K562 (cell line): Measurements from ENCODE around the gene ST6GALNAC6. TPM values are rescaled to one million over a fixed set of nuclear protein-coding genes. Genes with fewer than 3 reads are reported as not detected.

Experiments
- ATAC-seq: fragments of 200-7000 bp; cut with Tn5 transposase; 3 replicates; pipeline ENCODE4 v1.9.1; 2020; ENCODE audit warnings: moderate library complexity
- BruUV-seq: library from RNA; stranded (reverse); fragments of 400-500 nt; replicated peaks from 2 replicates; lab custom pipeline; 2021; lab: Mats Ljungman, UMichigan
- CTCF ChIA-PET: fragments of 300-600 bp; formaldehyde crosslinking; extraction: SDS; loops from one replicate; lab custom pipeline; 2021; ENCODE audit warnings: low intra/inter-chr PET ratio; lab: Yijun Ruan, JAX
- POLR2A ChIA-PET: fragments of 300-600, 350-650 bp; sonication (Branson Sonifier 250); formaldehyde crosslinking; extraction: SDS; loops from one replicate; lab custom pipeline; 2021; ENCODE audit warnings: antibody characterized with exemption, inconsistent platforms; lab: Yijun Ruan, JAX
- DNase-seq, 4 experiments: peaks; one replicate each; pipeline versions ENCODE4 v3.0.0 to v3.0.0-alpha.2; 2011 to 2018; ENCODE audit warnings: low spot score in 3 of 4, mixed read lengths in 3 of 4; ENCODE audit errors: extremely low read depth in 1 of 4
- FAIRE-seq: peaks from 2 replicates; lab custom pipeline; 2011; peaks lifted over from hg19 to GRCh38; lab: Jason Lieb, UNC
- H2AFZ ChIP-seq: 2 replicates; pipeline ENCODE4 v1.6.0; 2011; ENCODE audit warnings: low read depth, low read length, control low read depth, inconsistent platforms
- H3K27ac ChIP-seq: fragments of 200-600 bp; 3 replicates; pipeline ENCODE4 v1.8.0; 2011; ENCODE audit warnings: low read depth, mild to moderate bottlenecking, control low read depth, inconsistent platforms, low read length, moderate library complexity, mixed read lengths; ENCODE audit errors: extremely low read depth
- H3K27me3 ChIP-seq, 2 experiments: fragments of 300-600 bp in 1 of 2; 2 replicates in 1 of 2; 3 replicates in 1 of 2; pipeline versions ENCODE4 v1.6.0 to v1.8.0; 2011; ENCODE audit warnings: inconsistent platforms in 2 of 2, low read length in 2 of 2, mild to moderate bottlenecking in 1 of 2, mixed read lengths in 1 of 2, moderate library complexity in 1 of 2; ENCODE audit not compliant: control insufficient read depth in 2 of 2, insufficient read depth in 2 of 2
- H3K36me3 ChIP-seq: fragments of 300-600 bp; 3 replicates; pipeline ENCODE4 v1.8.0; 2011; ENCODE audit warnings: mild to moderate bottlenecking, low read length, inconsistent platforms; ENCODE audit not compliant: control insufficient read depth, insufficient read depth
- H3K4me1 ChIP-seq, 2 experiments: fragments of 200-600 bp in 1 of 2; replicated peaks in 1 of 2; 2 replicates in 1 of 2; 3 replicates in 1 of 2; pipeline versions ENCODE4 v1.5.1 to v1.8.0; 2011; ENCODE audit warnings: inconsistent platforms in 2 of 2, low read length in 2 of 2, mild to moderate bottlenecking in 1 of 2, mixed read lengths in 1 of 2, moderate library complexity in 1 of 2; ENCODE audit not compliant: control insufficient read depth in 2 of 2, insufficient read depth in 2 of 2
- H3K4me2 ChIP-seq: 2 replicates; pipeline ENCODE4 v1.6.1; 2011; ENCODE audit warnings: low read length, control low read depth, inconsistent platforms, mixed read lengths; ENCODE audit not compliant: insufficient read depth
- H3K4me3 ChIP-seq: fragments of 200-600 bp; sonication (generic), shearing (Covaris generic); 2 replicates; pipeline ENCODE4 v1.5.1; 2016; ENCODE audit warnings: control low read depth, inconsistent platforms
- H3K79me2 ChIP-seq: fragments of 200-600 bp; 3 replicates; pipeline ENCODE4 v1.8.0; 2011; ENCODE audit warnings: low read length, inconsistent platforms; ENCODE audit not compliant: control insufficient read depth, insufficient read depth
- H3K9ac ChIP-seq, 2 experiments: 2 replicates each; pipeline versions ENCODE4 v1.6.0 to v1.6.1; 2011; ENCODE audit warnings: low read depth in 2 of 2, low read length in 2 of 2, control low read depth in 1 of 2, inconsistent platforms in 1 of 2, mild to moderate bottlenecking in 1 of 2, mixed read lengths in 1 of 2; ENCODE audit not compliant: insufficient read depth in 1 of 2
- H3K9me1 ChIP-seq: one replicate; pipeline ENCODE4 v1.6.0; 2011; ENCODE audit warnings: inconsistent platforms, mild to moderate bottlenecking, low read length, moderate library complexity; ENCODE audit not compliant: control insufficient read depth, insufficient read depth
- H3K9me3 ChIP-seq: replicated peaks from 2 replicates; pipeline ENCODE4 v1.5.1; 2011; ENCODE audit warnings: low read depth, low read length, inconsistent platforms; ENCODE audit not compliant: control insufficient read depth, insufficient read depth
- H4K20me1 ChIP-seq: replicated peaks from 2 replicates; pipeline ENCODE4 v1.6.1; 2011; ENCODE audit warnings: low read length, inconsistent platforms, mixed read lengths; ENCODE audit not compliant: control insufficient read depth, insufficient read depth
- FOS ChIP-seq: IDR thresholded peaks from 3 replicates; pipeline ENCODE4 v1.6.1; 2011; ENCODE audit not compliant: insufficient read length; ENCODE audit errors: extremely low read depth
- HDAC2 ChIP-seq: fragments of 450-650 bp; IDR thresholded peaks from 2 replicates; pipeline ENCODE4 v1.6.1; 2016; ENCODE audit warnings: mild to moderate bottlenecking
- NFIC ChIP-seq: fragments of 450-650 bp; IDR thresholded peaks from 2 replicates; pipeline ENCODE4 v1.6.1; 2017; ENCODE audit warnings: mild to moderate bottlenecking, inconsistent platforms
- NFYB ChIP-seq: IDR thresholded peaks from 2 replicates; pipeline ENCODE4 v1.6.1; 2011; ENCODE audit warnings: mild to moderate bottlenecking, moderate library complexity; ENCODE audit not compliant: insufficient read length; ENCODE audit errors: extremely low read depth
- RBM25 ChIP-seq: fragments of 200-400 bp; formaldehyde crosslinking; IDR thresholded peaks from 2 replicates; pipeline ENCODE4 v1.6.1; 2018; ENCODE audit warnings: low read length, low read depth, moderate library complexity; ENCODE audit not compliant: severe bottlenecking
- SMAD4 ChIP-seq: fragments of 250-450 bp; sonication (Bioruptor Pico); conservative IDR thresholded peaks from 2 replicates; pipeline ENCODE4 v1.8.0; 2021; ENCODE audit warnings: inconsistent platforms, mild to moderate bottlenecking, moderate library complexity
- whole genome bisulfite sequencing: fragments of 100-300 bp; shearing (Covaris generic); methylation state at CpG from one replicate; pipeline ENCODE4 v1.1.6; 2016; ENCODE audit warnings: low coverage, mixed read lengths; ENCODE audit not compliant: insufficient coverage; ENCODE audit errors: missing lambda C conversion rate; 5-methylcytosine and 5-hydroxymethylcytosine counted together
- in situ Hi-C: fragments of 300-500 bp; cut with MboI; formaldehyde crosslinking; loops from 4 replicates; pipeline ENCODE4 v1.15.0; 2018; ENCODE audit warnings: inconsistent platforms, mixed read lengths
- intact Hi-C: fragments of 100-400 bp; cut with micrococcal nuclease; formaldehyde crosslinking; loops from 2 replicates; pipeline ENCODE4 v1.14.2; 2022
- polyA plus RNA-seq, 8 experiments: library from polyadenylated mRNA; depleted of rRNA in 4 of 8; stranded (reverse) in 5 of 8; unstranded in 3 of 8; fragments of >200 nt; fragmentation: Nextera tagmentation in 2 of 8; fragmentation: Illumina TruSeq in 1 of 8; extraction: Ambion mirVana in 2 of 8; extraction: Trizol in 1 of 8; gene quantifications; 2 replicates each; pipeline versions ENCODE4 v1.2.1 to v1.2.3, GENCODE V29; 2011 to 2014; ENCODE audit warnings: inconsistent platforms in 1 of 8, missing spikeins in 1 of 8
- total RNA-seq, 7 experiments: library from RNA; depleted of rRNA in 6 of 7; stranded (reverse); fragments of >200 nt in 6 of 7; fragmentation: Illumina TruSeq in 2 of 7; extraction: Trizol in 2 of 7; gene quantifications; 2 replicates each; pipeline versions ENCODE4 v1.2.1 to v1.2.3, GENCODE V29; 2011 to 2021; ENCODE audit warnings: low replicate concordance in 1 of 7

ST6GALNAC6 gene
- total and polyA plus RNA-seq, 9 of the 15 experiments (the other 6 are each of a cell fraction or from before 2014, with no cell fraction given): 0.13 to 23.0 (median 14.5) TPM

GRCh38 chr9:127923046-127923445, 23.6 kb upstream of the ST6GALNAC6 start:
- Histone ChIP-seq H3K4me2 (no peak overlapping the region), H2AFZ (no peak overlapping the region), H3K27me3 (no peaks in the 10 kb centered on the region), H4K20me1 (no peaks in the 10 kb centered on the region), H3K4me3 (no peak overlapping the region), H3K9me1 (no peaks in the 10 kb centered on the region), H3K36me3 (no peaks in the 10 kb centered on the region), H3K9ac (no peak overlapping the region), H3K79me2 (no peaks in the 10 kb centered on the region), H3K4me1 (peaks cover 28 to 47% of the 10 kb centered on the region in 2 experiments), H3K27ac (no peak overlapping the region), H3K9me3 (no peaks in the 10 kb centered on the region)
- FAIRE-seq (no peak), DNase-seq (peak in 3 of 4 experiments; percentile 73 to 81 (median 80)), ATAC-seq (no peak)
- WGBS: 19% methylated on average over 6 of the region's 6 CpGs
- in situ Hi-C loops (loop anchor here (10.0 to 25.0 kb wide), 2 partner anchors 708 to 986 kb away; no protein-coding TSS in a partner anchor), intact Hi-C loops (loop anchor here (5.0 kb wide), 1 partner anchor 331 kb away; no protein-coding TSS in a partner anchor)
- POLR2A ChIA-PET: interaction anchor here (0.6 to 0.9 kb wide), 2 partner anchors 82 to 147 kb away, joined by 3 to 4 read pairs; no protein-coding TSS in a partner anchor
- BruUV-seq: no TSS peak
- TF ChIP-seq NFIC (peak; percentile 47), RBM25 (peak; percentile 8), SMAD4 (CRISPR knock-in tag) (no peak), FOS (peak; percentile 49), NFYB (peak; percentile 84), HDAC2 (no peak)
- CTCF ChIA-PET: interaction anchor here (4.3 kb wide), 1 partner anchor 187 kb away, joined by 34 read pairs; the partner anchor contains the start of gene TOR2A
